ENCODE results near the gene EPS15. TPM values are rescaled to one million over a fixed set of nuclear protein-coding genes. Genes with fewer than 3 reads are reported as not detected.

The EPS15 gene
- total RNA-seq: 74.2 and 87.7 TPM in 2 replicates

DNA sequence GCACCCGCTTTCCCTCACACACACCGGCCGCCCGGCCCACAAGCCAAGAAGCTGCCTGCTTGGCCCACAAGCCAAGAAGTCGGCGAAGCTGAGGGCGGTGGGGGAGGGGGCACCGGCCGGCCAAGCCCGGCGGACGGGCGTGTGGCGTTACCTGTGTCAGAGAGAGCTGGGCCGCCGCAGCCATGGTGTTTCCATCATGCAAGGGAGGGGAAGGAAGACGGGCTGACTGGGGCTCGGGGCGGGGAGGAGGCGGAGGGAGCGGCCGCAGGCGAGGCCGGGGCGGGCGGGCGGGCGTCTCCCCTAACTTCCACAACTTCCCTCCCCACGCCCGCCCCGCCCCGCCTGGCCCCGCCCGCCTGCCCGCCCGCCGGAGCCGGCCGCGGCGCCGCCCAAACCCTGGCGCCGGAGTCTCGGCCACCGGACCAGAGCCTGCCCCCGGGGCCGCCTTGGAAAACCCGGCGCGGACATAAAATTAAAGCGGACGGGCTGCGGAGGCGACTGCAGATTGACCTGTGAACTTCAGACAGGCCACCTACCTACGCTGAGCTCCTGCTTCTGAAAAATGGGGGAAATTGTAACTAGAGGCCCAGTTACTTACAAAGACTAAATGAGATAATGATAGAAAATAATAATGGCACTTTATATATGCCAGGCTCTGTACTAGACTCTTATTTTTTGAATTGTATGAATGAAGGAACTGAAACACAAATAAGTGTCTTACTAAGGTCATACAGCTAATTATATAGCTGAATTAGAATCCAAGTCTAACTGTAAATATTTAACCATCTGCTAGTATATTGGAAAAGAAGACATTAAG is at the start of gene EPS15:
EPS15 (minus strand) TSS at position 219 of the 817 bp plus-strand sequence; CDS start at position 184, 35 bp downstream.

GRCh38 chr1:51330331-51331201 is 188.5 kb downstream of the EPS15 start, which contains the start of gene TTC39A:
TTC39A (minus strand) TSS chr1:51330562; CDS start chr1:51330477, 85 bp downstream.

Small RNA genes lying within 50 kb of the gene (small RNA-seq; reads per million reads assigned to genes)
- gene RNU6-1281P: not detected
- not detected for gene RNU6-877P

Other genes starting within 250 kb of the EPS15 start
- 1.2 and 1.6 TPM in 2 replicates for gene TTC39A, start 188.7 kb downstream of the EPS15 start, total RNA-seq
- 93.4 and 120 TPM in 2 replicates for gene OSBPL9, start 97.8 kb upstream of the EPS15 start, total RNA-seq

Measured in thoracic aorta endothelial cell (primary cell).